CD4-positive, alpha-beta T cell (primary cell): Measurements from ENCODE around the gene FOCAD. TPM values are rescaled to one million over a fixed set of nuclear protein-coding genes. Genes with fewer than 3 reads are reported as not detected.

Source experiments
- ATAC-seq: fragments of 200-7000 bp; cut with Tn5 transposase; one replicate; pipeline ENCODE4 v1.10.0; 2022; ENCODE audit warnings: mild to moderate bottlenecking; ENCODE audit not compliant: poor library complexity
- CTCF ChIA-PET: fragments of 350-600 bp; sonication (Branson Sonifier 250); formaldehyde crosslinking; loops from one replicate; lab custom pipeline; 2021; ENCODE audit warnings: antibody characterized with exemption, inconsistent platforms; lab: Charles Lee
- POLR2A ChIA-PET: fragments of 350-600 bp; sonication (Branson Sonifier 250); formaldehyde crosslinking; loops from one replicate; lab custom pipeline; 2021; ENCODE audit warnings: antibody characterized with exemption, inconsistent platforms; lab: Charles Lee
- DNase-seq, 14 experiments: peaks; one replicate each; pipeline ENCODE4 v3.0.0-alpha.2; 2013 to 2020; ENCODE audit warnings: mixed read lengths in 2 of 14
- H3K27ac ChIP-seq, 2 donors: one replicate each; pipeline versions ENCODE4 v1.5.1 to v1.7.0; 2013; ENCODE audit warnings: low read length in 2 of 2, low read depth in 1 of 2, mild to moderate bottlenecking in 1 of 2
- H3K27me3 ChIP-seq, 2 experiments: 1 replicate in 1 of 2; 2 replicates in 1 of 2; pipeline versions ENCODE4 v1.6.1 to v1.7.0; 2013; ENCODE audit warnings: low read length in 2 of 2, control low read depth in 1 of 2, mild to moderate bottlenecking in 1 of 2, moderate library complexity in 1 of 2; ENCODE audit not compliant: insufficient read depth in 2 of 2, control insufficient read depth in 1 of 2
- H3K36me3 ChIP-seq: one replicate; pipeline ENCODE4 v1.6.1; 2013; ENCODE audit warnings: low read length, control low read depth; ENCODE audit not compliant: insufficient read depth
- H3K4me1 ChIP-seq: one replicate; pipeline ENCODE4 v1.6.1; 2013; ENCODE audit warnings: low read length, control low read depth; ENCODE audit not compliant: insufficient read depth
- H3K4me3 ChIP-seq: one replicate; pipeline ENCODE4 v1.5.1; 2013; ENCODE audit warnings: mild to moderate bottlenecking, low read length, moderate library complexity
- H3K9me3 ChIP-seq, 2 experiments: 1 replicate in 1 of 2; 2 replicates in 1 of 2; pipeline versions ENCODE4 v1.6.1 to v1.7.0; 2013; ENCODE audit warnings: low read length in 2 of 2, mild to moderate bottlenecking in 2 of 2, control low read depth in 1 of 2, moderate library complexity in 1 of 2; ENCODE audit not compliant: control insufficient read depth in 1 of 2, insufficient read depth in 1 of 2
- H3K27ac Mint-ChIP-seq: one replicate; pipeline ENCODE4 v1.8.0; 2020; ENCODE audit warnings: mixed read lengths
- H3K27me3 Mint-ChIP-seq: one replicate; pipeline ENCODE4 v1.8.0; 2021; ENCODE audit warnings: mixed read lengths
- H3K36me3 Mint-ChIP-seq: one replicate; pipeline ENCODE4 v1.8.0; 2021; ENCODE audit warnings: low read depth, mixed read lengths
- H3K4me1 Mint-ChIP-seq: one replicate; pipeline ENCODE4 v1.8.0; 2021; ENCODE audit warnings: low read depth, mixed read lengths
- H3K4me3 Mint-ChIP-seq: one replicate; pipeline ENCODE4 v1.8.0; 2020; ENCODE audit warnings: mild to moderate bottlenecking, mixed read lengths
- H3K9me3 Mint-ChIP-seq: one replicate; pipeline ENCODE4 v1.8.0; 2020; ENCODE audit warnings: mixed read lengths
- CTCF ChIP-seq: fragments of 200-600 bp; IDR thresholded peaks from one replicate; pipeline ENCODE4 v1.8.0; 2022; ENCODE audit warnings: antibody characterized with exemption, mild to moderate bottlenecking
- intact Hi-C, 2 experiments: fragments of 100-400 bp; cut with DNase I in 1 of 2; cut with micrococcal nuclease in 1 of 2; formaldehyde crosslinking; loops; one replicate each; pipeline versions ENCODE4 v1.15.1 to v1.9.0; 2023 to 2025; cut with DNase I, micrococcal nuclease
- total RNA-seq, 174 experiments: library from RNA in 2 of 174; stranded (reverse) in 2 of 174; gene quantifications; one replicate each; pipeline ENCODE4 v1.2.3 and lab custom pipeline; 2021 to 2026

Gene FOCAD
- total RNA-seq, 2 experiments from 2014 or later = 12.4 to 14.1 TPM

GRCh38 chr9:20775683-20776082 lies 91.6 kb downstream of the FOCAD start:
- Histone ChIP-seq H3K36me3 (peaks cover 6% of the 10 kb centered on the region), H3K27me3 (no peaks in the 10 kb centered on the region), H3K9me3 (no peaks in the 10 kb centered on the region), H3K4me1 (no peaks in the 10 kb centered on the region), H3K4me3 (no peak overlapping the region), H3K27ac (no peak overlapping the region)
- Mint-ChIP-seq H3K27ac (no peak overlapping the region), H3K4me1 (no peaks in the 10 kb centered on the region), H3K36me3 (peaks cover 63% of the 10 kb centered on the region), H3K9me3 (peaks cover 2% of the 10 kb centered on the region), H3K4me3 (no peak overlapping the region), H3K27me3 (no peaks in the 10 kb centered on the region)
- no peak for TF ChIP-seq CTCF
- DNase-seq (no peak), ATAC-seq (no peak)
- CTCF ChIA-PET = no interaction called here
- POLR2A ChIA-PET = no interaction called here
- intact Hi-C loops = no loop called here

- Mint-ChIP-seq H3K27ac (no peak overlapping the region), H3K4me3 (no peak overlapping the region), H3K27me3 (no peaks in the 10 kb centered on the region), H3K4me1 (no peaks in the 10 kb centered on the region), H3K9me3 (no peaks in the 10 kb centered on the region), H3K36me3 (peaks cover 31% of the 10 kb centered on the region)
- TF ChIP-seq CTCF = no peak
- Histone ChIP-seq H3K4me3 (no peak overlapping the region), H3K27me3 (no peaks in the 10 kb centered on the region), H3K27ac (no peak overlapping the region), H3K9me3 (no peaks in the 10 kb centered on the region), H3K36me3 (no peaks in the 10 kb centered on the region), H3K4me1 (no peaks in the 10 kb centered on the region)
- intact Hi-C loops = no loop called here
- ChIA-PET POLR2A (no interaction called here), CTCF (no interaction called here)
- ATAC-seq (no peak), DNase-seq (no peak)
Observed at GRCh38 chr9:20781092-20781491, 97.0 kb downstream of the FOCAD start.

DNA sequence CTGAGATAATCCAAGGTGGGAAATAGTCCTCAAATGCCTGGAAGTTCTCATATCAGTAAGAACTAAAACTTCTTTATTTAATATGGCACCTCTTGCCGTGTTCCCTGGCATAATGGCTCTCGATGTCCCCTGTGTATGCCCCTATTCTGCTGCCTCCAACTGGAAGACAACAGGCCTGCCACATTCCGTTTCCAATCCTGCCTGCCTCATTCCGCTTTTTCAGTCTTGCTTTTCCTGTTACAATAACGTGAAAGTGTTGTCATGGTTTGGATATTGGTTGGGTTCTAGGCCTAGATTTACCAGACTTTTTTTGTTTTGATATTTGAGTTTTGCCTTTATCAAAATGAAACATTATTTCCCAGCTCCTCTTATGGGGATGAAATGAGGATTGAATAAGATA lies 98.2 kb downstream of the FOCAD start:
- Mint-ChIP-seq H3K4me3 (no peak overlapping the region), H3K27ac (no peak overlapping the region)

More for the DNA sequence above, 98.2 kb downstream of the FOCAD start:
- H3K27me3 ChIP-seq = no peaks in the 10 kb centered on the region
- no peaks in the 10 kb centered on the region for H3K4me1 ChIP-seq
- DNase-seq (no peak), ATAC-seq (no peak)
- H3K27me3 Mint-ChIP-seq = no peaks in the 10 kb centered on the region
- H3K27ac ChIP-seq = no peak overlapping the region
- no peaks in the 10 kb centered on the region for H3K9me3 Mint-ChIP-seq
- TF ChIP-seq CTCF = no peak
- ChIA-PET CTCF (no interaction called here), POLR2A (no interaction called here)
- no peak overlapping the region for H3K4me3 ChIP-seq
- intact Hi-C loops = no loop called here
- H3K9me3 ChIP-seq = no peaks in the 10 kb centered on the region
- peaks cover 21% of the 10 kb centered on the region for H3K36me3 Mint-ChIP-seq
- no peaks in the 10 kb centered on the region for H3K4me1 Mint-ChIP-seq
- H3K36me3 ChIP-seq = no peaks in the 10 kb centered on the region
